Smooth muscle cell of the brain vasculature (primary cell): ENCODE measurements around the gene SYCP2L.
"Not testable (repeated sequence)": the region's sequence is repeated elsewhere in the genome, so short reads cannot be mapped to it uniquely, and the experiment has no call there.

ENCODE experiments used
- DNase-seq: peaks from one replicate; pipeline ENCODE4 v3.0.0-alpha.2; 2012; ENCODE audit warnings: low read depth, low spot score

The SYCP2L gene

DNA sequence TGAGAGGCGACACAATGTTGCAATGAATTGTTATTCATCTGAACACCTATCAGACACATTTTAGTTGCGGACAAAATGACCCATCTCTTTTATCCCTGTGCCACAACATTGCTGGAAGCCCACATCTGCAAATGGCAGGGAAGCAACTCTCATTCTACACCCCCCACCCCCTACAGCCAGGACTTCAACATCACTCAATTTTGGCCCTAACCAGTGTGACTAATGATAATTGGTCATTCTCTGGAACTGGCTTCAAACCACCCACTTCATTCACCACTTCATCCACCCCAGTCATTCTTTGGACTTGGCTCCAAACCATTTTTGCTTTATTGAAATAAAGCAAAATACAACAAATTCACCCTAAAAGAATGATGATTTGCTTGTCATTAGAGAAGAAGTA, 6.5 kb upstream of the SYCP2L start:
- DNase-seq = no peak

DNA sequence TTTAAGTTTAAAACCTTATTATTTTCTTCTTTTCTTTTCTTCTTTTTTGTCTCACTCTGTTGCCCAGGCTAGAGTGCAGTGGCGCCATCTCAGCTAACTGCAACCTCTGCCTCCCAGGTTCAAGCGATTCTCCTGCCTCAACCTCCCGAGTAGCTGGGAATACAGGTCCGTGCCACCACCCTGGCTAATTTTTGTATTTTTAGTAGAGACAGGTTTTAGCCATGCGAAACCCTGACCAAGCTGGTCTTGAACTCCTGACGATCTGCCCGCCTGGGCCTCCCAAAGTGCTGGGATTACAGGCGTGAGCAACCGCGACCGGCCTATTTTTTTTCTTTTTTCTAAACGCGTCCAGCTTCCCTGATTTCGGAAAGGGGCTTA, 4.6 kb upstream of the SYCP2L start:
- DNase-seq = not testable (repeated sequence)

DNA sequence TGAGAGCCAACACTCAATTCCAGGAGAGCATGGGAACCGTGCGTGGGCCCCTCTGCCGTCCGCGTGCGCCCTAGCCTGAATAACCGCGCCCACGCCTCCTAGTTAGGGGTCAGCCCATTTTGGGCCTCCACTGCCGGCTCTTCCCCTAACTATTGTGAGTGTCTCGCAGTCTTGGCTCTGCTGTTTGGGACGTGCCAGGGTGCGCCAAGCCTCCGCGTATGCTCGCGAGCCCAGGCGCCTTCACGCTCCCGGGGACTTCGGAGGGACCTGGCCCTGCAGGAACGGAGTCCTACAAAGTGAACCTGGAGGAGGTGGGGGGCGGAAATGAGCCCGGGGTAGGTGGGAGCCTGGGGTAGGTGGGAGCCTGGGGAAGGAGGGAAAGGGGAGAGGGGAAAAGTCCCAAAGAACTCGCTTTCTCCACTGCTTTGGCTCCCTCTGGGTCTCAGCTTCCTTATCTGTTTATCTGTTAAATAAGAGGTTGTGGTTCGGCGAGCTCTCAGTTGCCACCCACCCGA, 4.1 kb upstream of the SYCP2L start:
- no peak for DNase-seq

DNA sequence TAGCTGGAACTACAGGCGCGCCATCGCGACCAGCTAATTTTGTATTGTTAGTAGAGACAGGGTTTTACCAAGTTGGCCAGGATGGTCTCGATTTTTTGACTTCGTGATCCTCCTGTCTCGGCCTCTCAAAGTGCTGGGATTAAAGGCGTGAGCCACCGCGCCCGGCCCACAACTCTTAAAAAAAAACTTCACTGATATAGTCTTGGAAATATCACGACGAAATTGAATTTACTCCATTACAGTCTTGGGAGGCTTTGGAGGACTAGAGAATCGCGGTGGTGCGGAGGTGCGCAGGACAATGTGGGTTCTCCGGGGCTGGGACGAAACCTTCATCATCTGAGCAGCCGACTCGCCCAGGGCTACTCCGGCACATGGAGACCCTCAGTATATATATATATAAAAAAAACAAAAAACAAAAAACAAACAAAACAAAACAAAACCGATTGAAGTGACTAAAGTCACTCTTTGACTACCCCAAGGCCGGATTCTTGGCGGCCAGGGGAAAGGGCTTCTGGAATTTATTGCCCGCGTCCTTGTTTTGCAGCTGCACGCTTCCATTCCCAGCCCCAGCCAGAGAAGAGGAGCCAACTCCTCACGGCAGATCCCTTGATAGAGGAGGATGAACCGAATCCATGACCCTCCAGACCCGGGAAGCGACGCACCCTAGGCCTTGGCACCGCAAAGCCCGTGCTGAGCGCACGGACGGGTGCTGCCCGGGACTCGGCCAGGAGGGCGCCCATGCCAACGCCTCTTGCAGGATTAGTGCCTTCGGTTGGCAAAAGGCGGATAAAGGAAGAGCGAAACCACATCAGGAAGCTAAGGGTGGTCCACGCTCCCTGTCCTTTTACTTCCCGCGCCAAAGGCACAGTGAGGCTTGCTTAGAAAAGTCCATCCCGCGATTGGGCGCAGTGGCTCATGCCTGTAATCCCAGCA, 3.3 kb upstream of the SYCP2L start:
- no peak for DNase-seq

DNA sequence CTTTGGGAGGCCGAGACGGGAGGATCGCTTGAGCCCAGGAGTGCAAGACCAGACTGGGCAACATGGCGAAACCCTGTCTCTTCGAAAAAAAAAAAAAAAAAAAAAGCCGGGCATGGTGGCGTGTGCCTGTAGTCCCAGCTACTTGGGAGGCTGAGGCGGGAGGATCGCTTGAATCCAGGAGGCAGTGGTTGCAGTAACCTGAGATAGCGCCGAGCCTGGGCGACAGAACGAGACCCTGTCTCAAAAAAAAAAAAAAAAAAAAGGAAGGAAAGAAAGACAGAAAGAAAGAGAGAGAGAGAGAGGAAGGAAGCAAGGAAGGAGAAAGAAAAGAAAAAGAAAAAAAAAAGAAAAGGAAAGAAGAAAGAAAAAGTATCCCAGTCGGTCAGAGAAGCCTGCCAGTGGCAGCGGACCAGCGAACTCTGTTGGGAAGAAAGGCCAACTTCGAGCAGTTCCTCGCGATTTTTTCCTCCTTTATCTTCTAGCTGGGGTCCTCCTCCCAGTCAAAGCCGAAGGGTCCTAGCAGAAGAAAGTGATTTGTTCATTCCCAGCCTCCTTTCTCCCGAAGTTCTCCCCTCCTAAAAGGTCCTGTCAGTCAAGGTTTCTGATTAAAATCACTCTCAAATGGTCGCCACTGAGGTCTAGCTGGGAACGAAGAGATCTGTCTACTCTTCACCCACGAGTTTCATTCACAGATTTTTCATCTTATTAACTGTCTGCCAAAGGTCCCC, 2.4 kb upstream of the SYCP2L start:
- DNase-seq = no peak

DNA sequence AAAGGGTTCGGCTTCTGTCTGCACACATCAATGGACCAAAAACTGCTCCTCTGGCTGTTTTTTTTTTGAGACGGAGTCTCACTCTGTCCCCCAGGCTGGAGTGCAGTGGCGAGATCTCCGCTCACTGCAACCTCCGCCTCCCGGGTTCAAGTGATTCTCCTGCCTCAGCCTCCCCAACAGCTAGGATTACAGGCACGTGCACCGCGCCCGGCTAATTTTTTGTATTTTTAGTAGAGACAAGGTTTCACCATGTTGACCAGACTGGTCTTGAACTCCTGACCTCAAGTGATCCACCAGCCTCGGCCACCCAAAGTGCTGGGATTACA, 524 bp upstream of the SYCP2L start:
- not testable (repeated sequence) for DNase-seq

DNA sequence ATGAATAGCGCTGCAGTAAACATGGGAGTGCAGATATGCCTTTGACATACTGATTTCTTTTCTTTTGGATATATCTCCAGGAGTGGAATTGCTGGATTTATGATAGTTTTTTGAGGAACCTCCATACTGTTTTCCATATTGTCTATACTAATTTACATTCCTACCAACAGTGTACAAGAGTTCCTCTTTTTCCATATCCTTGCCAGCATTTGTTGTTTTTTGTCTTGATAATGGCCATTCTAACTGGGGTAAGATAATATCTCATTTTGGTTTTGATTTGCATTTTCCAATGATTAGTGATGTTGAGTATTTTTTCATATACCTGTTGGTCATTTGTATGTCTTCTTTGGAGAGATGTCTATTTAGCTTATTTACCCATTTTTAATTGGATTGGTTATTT, 3.3 kb downstream of the SYCP2L start:
- DNase-seq = no peak

DNA sequence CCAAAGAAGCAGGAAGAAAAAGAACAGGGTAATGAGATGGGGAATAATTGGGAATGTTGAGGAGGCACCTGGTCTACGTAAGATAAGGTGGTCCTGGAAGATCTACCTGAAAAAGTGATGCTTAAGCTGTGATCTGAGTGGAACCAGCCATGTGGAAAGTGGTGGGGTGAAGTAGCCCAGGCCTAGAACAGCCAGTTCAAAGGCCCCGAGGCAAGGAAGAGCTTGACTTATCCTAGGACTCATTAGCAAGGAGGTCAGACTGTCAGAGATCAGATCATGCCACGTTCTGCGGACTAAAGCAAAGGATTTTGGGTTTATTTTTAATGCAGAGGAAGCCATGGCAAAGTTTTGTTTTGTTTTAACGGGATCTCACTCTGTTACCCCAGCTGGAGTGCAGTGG, 5.1 kb downstream of the SYCP2L start:
- no peak for DNase-seq

DNA sequence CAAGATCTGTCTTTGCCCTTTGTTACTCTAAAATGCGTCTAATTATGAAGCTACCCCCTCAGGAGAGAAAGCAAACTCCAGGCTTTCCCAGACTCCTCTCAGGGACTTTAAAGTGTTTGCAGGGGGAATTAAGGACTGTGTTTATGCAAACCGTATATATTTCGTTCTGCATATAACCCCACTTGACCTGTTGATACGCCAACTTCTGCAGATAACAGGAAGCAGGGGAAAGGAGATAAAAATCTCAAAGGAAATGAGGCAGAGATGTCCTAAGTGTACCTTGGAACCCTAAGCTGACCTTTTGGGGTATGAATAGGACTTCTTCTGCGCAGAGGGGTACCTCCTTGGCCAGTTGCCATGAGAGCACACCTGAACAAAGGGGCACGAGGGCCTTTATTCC, 8.1 kb downstream of the SYCP2L start:
- no peak for DNase-seq

DNA sequence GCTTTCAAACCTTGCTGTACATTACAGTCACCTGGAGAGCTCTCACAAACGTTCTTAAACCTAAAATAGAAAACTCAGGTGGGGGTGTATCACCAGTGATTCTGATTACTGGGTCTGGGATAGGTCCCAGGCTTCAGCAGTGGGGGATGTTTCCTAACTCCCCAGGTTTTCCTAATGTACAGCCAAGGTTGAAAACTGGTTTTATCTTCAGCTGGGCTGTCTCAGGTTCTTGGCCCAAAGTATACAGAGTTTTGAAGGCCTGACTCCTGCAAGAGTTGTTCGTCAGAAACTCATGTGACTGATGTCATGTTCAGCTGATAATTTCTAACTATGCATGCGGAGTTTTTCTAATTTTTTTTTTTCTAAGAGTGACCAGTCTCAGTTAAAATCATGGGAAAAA, 9.8 kb downstream of the SYCP2L start:
- DNase-seq = no peak

DNA sequence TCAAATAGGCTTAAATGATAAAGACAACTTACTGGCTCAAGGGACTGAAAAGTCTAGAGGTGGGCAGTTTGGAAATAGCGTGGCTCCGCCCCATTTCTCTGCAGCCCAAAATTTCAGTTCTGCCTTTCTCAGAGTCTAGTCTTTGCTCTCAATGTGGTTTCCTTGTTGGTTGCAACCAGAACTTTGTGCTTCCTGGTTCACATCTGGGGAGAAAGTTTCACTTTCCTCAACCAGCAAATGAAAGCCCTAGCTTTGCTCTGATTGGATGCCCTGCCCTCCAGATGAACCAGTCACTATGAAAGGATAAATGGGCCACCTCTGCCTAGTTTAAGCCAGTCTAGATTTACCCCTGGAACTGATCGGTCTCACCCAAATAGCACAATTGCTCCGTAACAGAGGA, 14.9 kb downstream of the SYCP2L start:
- DNase-seq = no peak

DNA sequence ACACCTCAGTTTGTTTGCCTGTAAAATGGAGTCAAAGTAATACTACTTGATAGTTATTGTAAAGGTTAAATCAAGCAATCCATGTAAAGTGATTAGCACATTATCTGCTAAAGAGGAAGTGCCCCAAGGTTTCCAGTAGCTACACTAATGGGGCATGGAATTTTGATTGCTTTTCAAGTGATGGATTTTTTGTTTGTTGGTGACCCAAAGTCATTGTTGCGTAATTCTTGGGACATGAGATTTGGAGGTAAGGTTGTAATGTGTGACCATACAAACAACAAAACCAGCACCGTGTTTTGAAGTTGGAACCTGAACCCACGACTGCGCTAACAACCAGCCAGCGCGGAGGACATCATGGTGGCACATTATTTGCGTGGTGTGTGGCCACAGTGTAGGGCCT, 17.2 kb downstream of the SYCP2L start:
- no peak for DNase-seq

DNA sequence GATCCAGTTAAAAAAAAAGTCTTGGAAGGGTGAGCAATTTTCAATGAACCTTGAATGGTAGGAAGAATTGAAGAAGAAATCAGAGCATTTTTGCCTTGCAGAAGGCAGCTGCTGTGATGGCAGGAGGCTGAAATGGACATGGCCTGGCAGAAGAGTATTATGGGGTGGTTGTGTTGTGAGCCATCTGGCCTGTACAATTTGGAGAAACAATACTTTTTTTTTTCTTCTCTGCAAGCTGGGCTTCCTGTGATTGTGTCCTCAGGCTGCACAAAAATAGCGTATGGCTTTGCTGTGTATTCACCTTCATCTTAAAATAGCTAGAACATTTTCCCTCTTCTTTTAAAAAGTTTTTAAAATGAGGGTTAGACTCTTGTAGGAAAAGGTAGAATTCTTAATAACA, 21.4 kb downstream of the SYCP2L start:
- no peak for DNase-seq

DNA sequence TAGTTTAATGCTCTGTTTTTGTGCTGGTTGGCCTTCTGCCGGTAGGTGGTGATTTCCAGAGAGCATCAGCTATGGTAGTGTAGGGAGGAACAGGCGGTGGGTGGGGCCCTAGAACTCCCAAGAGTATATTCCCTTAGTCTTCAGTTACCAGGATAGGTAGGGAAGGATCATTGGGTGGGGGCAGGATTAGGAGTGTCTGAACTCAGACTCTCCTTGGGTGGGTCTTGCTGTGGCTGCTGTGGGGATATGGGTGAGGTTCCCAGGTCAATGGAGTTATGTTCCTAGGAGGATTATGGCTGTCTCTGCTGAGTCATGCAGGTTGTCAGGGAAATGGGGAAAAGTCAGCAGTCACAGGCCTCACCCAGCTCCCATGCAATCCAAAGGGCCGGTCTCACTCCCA, 32.7 kb downstream of the SYCP2L start:
- DNase-seq = not testable (repeated sequence)

DNA sequence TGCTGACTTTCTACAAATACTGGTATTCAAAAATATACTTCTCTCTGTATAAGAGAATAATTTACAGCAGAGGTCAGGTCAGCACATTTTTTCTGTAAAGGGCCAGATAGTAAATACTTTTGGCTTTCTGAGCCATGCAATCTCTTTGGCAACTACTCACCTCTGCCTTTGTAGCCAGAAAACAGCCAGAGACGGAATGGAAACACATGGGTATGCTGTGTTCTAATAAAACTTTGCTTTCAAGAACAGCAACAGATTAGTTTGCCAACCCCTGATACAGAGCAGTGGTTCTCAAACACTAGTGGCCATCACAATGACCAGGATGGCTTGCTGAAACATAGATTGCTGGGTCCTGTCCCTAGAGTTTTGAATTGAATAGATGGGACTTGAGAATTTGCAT, 46.3 kb downstream of the SYCP2L start:
- DNase-seq = no peak

DNA sequence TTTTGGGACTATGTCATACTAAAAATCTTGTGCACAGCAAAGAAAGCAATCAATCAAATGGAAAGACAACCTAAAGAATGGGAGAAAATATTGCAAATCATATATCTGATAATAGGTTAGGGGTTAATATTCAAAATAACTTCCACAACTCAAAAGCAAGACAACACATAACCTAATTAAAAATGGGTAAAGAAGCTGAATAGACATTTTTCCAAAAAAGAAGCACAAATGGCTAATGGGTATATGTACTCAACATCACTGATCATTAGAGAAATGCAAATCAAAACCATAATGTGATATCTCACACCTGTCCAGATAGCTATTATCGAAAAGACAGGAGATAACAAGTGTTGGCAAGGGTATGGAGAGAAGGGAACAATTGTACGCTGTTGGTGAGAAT, 53.0 kb downstream of the SYCP2L start:
- no peak for DNase-seq

DNA sequence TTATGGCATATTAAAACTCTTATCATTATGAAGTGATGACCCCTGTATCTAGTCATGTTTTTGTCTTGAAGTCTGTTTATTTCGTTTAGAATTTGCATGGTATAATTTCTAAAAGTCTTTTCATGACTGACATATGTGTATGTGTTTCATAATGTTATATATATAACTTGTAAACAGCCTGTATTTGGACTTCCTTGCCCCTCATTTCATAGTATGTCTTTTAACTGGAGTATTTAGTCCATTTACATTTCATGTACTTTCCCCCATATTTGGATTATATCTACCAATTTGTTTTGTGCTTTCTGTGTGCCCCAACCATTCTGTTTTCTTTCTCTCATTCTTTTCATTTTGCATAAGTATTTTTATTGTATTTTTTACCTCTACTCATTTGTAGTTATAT, 59.0 kb downstream of the SYCP2L start:
- no peak for DNase-seq

DNA sequence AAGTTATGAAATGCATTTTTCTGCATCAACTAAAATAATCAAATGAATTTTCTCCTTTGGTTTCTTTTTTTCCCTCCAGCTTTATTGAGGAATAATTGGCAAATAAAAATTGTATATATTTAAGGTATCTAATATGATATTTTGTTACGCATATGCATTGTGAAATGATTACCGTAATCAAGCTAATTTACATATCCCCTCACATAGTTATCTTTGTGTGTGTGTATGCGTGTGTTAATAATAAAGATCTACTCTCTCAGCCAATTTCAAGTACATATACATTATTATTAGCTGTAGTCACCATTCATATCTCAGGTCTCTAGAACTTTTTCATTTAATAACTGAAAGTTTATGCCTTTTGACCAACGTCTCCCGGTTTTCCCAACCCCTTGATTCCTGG, 61.1 kb downstream of the SYCP2L start:
- DNase-seq = no peak

DNA sequence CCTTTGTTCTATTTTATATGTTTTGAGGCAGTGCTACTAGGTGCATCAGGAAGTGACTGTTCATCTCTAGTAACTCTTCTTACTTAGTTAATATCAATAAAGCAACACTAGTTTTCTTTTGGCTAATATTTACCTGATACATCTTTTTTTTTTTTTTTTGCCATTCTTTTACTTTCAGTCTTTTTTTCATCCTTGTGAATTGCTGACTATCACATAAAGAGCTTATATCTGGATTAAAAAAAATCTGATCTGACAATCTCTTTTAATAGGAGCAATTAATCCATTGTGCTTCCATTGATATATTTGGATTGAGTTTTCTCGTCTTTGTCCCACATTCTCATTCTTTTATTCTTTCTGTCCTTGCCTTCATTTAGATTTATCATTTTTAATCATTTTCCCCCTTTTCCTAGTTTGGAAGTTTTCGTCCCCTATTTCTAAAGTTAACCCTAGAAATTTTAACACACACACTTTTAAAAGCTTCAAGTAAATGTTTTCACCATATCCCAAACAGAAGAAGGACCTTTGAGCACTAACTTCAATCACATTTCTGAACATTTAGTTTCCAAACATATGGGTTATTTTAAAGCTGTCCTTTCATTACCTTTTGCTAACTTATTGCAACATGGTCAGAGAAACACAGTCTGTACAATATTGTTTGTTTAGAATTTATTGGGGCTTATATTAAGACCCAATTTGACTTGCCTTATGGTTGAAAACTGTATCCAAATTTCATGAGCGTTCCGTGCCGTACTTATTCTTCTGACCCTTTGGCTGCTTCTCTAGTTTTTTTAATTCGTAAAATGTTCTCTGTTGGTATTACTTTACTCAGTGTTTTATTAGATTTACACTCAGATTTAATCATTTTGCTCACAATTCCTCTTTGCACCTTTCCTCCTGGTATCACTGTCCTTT, 63.0 kb downstream of the SYCP2L start:
- DNase-seq = no peak

DNA sequence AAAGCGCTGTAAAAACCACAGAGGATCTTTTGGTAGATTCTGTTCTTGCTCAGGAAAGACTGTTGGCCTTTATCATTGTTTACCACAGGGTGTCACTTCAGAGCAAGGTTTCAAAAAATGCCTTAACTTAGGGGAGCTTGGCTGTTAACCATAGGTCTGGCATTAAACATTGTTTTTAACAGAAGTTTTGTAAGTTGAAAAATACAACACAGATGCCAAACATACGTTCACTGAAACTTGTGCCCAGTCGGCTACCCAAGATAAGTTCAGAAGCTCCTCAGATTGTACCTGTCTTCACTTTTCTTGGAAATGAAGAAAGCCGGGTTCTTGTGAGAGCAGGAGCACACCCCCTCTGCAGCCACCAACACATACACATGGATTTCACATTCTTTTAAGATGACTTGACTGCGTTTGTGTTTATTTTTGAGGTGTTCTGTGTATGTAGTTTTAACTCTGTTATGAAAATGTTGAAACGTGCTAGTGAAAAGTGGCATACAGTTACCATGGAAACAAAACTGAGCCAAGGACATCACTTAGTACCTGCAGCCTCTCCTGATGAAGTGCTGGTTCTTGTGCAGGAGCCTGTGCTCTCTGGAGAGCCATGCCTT, 64.9 kb downstream of the SYCP2L start:
- DNase-seq = peak; percentile 32

DNA sequence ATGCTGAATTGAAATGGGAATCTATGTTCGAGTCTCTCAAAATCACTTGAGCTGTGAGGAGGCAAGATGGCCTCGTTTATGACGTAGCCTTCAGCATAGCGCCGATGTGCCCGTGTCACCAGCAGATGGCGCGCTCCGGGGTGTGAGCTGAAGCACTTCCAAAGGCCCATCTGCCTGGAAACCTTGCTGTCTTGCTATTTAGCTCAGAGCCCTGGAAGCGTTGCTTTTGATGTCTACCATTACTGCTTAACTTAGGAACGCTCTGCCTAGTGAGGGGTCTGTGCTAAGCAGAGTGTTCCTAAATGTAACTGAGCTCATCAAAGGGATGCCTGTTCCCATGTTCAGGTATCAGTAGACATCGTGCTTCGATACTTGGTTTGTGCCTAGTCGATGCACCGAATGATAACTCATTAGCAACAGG, 67.7 kb downstream of the SYCP2L start:
- peak; percentile 62 for DNase-seq

DNA sequence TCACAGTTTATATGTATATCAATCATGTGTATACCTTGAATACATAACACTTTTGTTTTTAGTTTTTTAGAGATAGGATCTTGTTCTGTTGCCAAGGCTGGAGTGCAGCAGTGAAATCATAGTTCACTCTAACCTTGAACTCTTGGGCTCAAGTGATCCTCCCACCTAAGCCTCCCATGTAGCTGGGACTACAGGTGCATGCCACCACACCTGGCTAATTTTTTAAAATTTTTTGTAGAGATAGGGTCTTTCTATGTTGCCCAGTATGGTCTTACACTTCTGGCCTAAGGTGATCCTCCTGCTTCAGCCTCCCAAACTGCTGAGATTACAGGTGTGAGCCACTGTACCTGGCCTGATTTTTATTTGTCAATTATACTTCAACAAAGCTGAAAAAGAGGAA, 69.9 kb downstream of the SYCP2L start:
- DNase-seq = no peak
